ENCODE results near the gene MZF1.
"Not testable (repeated sequence)": the region's sequence is repeated elsewhere in the genome, so short reads cannot be mapped to it uniquely, and the experiment has no call there.

MZF1 gene

GRCh38 chr19:58542641-58543372 lies 30.3 kb downstream of the MZF1 start:
- not testable (repeated sequence) for DNase-seq (ENCODE audit: low read depth, low spot score)

DNA sequence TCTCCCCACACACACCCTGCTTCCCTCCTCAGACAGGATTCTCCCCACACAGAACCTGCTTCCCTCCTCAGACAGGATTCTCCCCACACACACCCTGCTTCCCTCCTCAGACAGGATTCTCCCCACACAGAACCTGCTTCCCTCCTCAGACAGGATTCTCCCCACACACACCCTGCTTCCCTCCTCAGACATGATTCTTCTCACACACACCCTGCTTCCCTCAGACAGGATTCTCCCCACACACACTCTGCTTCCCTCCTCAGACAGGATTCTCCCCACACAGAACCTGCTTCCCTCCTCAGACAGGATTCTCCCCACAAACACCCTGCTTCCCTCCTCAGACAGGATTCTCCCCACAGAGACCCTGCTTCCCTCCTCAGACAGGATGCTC lies 34.0 kb downstream of the MZF1 start:
- not testable (repeated sequence) for DNase-seq (ENCODE audit: low read depth, low spot score)

- peak; percentile 61 for DNase-seq (ENCODE audit: low read depth, low spot score)
Measured at GRCh38 chr19:58538257-58539168, 34.6 kb downstream of the MZF1 start.

DNA sequence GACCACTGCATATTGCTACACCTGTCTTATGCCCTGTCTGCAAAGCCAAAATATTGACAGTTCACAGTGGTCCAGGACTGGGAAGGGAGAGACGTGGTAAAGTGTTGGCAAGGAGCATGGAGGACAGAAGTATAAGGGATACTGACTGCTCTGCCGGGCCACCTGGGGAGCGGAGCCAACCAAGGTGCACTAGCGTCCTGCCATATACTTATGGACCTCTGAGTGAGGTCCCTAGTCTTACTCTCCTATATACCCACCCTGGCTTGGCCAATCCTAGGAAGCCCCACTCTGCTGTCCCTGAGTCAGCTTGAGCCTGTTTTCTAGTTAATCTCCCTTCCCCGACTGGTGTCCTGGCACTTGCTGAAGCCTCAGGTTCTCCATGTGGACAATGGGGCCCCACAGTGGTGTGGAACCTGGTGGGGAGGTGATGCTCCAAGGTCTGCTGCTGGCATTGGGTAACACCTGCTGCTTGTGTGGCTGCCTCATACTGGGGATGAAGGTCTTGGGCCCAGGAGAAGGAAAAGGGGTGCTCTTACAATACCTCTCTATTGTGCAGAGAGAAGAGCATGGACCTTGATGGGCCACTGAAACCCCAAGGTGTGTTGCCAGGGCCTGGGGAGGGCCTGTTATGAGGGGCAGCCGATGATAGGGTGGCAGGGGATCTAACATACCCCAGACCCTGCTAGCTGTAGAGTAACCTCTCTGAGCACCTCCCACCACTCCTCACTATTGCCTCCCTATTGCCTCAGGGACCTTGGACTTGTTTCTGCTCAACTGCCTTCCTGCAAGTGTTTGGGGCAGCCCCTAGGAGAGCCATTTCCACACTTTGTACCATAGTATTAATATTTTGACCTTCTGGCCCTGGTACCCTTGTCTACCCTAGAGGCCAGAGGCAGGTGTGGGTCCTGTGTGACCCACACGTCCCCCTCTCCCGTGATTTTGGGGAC lies 36.0 kb downstream of the MZF1 start:
- DNase-seq (ENCODE audit: low read depth, low spot score) = no peak

DNA sequence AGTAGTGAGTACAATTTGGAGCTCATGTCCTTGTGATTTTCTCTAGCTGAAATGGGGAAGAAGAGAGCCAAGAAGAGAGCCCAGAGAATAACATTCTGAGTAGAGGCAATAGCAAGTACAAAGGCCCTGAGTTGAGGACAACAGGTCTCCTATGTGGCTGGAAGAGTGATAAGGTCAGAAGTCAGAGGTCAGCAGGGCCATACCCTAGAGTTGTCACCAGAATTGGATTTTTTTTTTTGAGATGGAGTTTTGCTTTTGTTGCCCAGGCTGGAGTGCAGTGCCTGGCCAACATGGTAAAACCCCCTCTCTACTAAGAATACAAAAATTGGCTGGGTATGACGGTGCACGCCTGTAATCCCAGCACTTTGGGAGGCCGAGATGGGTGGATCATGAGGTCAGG lies 37.3 kb downstream of the MZF1 start:
- no peak for DNase-seq (ENCODE audit: low read depth, low spot score)

GRCh38 chr19:58531034-58531840 lies 41.9 kb downstream of the MZF1 start:
- DNase-seq (ENCODE audit: low read depth, low spot score) = no peak

GRCh38 chr19:58529405-58529804 lies 43.7 kb downstream of the MZF1 start:
- no peak for DNase-seq (ENCODE audit: low read depth, low spot score)

DNA sequence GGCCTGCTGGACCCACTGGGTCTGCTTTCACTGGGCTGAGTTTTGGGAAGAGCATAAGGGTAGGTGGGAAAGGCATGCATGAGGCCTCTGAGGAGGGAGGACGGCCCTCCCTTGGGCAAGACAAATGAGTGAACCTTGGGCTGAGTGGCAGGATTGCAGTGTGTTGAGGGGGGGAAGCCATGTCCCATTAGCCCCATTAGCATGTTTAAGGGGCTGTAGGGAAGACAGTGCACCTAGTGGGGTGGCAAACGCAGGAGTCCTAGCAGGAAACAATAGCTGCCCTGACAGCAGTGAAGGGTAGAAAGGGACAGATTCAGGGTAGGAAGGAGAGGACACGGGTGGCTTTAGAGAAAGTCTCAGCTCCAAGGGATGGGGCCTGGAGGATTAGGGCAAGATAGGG lies 50.4 kb downstream of the MZF1 start:
- DNase-seq (ENCODE audit: low read depth, low spot score) = no peak

- DNase-seq (ENCODE audit: low read depth, low spot score) = no peak
Measured at GRCh38 chr19:58521651-58522050, 51.5 kb downstream of the MZF1 start.

DNA sequence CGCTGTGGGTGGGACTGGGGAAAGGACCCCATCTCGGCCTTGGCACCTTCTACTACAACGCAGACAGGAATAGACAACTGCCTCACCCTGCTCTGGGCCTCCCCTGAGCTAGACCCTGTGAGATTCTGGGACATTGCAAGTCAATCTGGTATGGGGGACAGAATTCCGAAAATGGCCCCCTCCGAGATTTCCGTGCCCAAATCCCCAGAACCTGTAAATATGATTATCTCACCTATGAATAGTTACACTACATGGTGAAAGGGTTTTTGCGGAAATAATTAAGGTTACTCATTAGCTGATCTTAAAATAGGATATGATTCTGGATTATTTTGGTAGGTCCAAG lies 52.9 kb downstream of the MZF1 start:
- DNase-seq (ENCODE audit: low read depth, low spot score) = no peak

DNA sequence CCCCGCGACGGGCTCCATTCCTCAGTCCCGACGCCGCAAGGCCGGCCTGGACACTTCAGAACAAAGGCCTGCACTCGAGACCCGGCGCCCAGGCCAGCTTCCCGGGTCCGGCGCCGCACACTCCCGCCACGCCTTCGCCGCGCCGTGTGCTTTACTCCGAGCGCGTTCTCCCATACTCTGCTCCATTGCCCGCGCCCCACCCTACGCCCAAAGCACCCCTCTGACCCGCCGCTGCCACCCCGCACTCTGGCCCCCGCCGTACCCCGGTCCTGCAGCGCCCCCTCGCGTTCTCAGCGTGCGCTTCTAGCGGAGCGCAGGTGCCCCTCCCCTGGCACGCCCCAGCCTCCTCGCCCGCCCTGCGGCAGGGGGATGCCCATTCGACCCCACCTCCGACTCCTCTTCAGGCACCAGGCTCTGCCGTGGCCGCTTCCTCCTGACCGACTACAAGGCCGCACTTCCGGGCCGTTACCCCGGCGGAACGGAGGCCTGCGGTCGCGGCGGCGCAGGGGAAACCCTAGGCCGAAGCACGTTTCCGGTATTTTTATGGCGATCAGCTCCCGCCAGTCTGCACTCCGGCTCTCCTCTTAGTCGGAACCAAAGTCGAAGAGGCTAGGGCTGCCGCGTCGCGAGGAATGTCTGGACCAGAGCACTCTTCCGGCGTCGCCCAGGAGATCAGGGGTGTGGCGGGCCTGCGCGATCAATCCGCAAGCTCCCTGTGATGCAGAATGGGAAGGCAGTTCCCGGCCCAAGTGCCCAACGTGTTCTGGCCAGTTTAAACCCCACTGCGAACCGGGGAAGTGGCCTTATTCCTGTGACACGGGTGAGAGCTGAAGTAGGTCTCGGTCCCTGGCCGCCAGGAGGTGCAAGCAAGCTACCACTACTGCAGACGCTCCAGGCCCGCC lies 53.5 kb downstream of the MZF1 start, which contains the start of gene ZBTB45:
Gene ZBTB45, minus strand, starts transcription at position 456 of the 902 bp plus-strand sequence. CDS start 2,137 bp downstream, outside the sequence.
- peak; percentile 97 for DNase-seq (ENCODE audit: low read depth, low spot score)

DNA sequence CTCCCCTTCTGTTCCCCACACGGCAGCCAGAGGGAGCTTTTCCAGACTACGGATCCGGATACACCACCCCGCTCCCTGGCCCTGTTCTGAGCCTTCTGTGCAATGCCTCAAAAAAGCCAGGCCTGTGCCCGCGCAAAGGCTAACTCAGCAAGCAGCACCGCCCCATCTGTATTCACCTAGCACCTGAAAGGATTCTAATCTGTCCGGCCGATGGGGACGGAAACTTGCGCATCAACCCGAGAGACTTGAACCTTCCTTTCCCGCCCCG lies 54.1 kb downstream of the MZF1 start:
- peak; percentile 89 for DNase-seq (ENCODE audit: low read depth, low spot score)

GRCh38 chr19:58518256-58519086 lies 54.7 kb downstream of the MZF1 start:
- DNase-seq (ENCODE audit: low read depth, low spot score) = no peak

DNA sequence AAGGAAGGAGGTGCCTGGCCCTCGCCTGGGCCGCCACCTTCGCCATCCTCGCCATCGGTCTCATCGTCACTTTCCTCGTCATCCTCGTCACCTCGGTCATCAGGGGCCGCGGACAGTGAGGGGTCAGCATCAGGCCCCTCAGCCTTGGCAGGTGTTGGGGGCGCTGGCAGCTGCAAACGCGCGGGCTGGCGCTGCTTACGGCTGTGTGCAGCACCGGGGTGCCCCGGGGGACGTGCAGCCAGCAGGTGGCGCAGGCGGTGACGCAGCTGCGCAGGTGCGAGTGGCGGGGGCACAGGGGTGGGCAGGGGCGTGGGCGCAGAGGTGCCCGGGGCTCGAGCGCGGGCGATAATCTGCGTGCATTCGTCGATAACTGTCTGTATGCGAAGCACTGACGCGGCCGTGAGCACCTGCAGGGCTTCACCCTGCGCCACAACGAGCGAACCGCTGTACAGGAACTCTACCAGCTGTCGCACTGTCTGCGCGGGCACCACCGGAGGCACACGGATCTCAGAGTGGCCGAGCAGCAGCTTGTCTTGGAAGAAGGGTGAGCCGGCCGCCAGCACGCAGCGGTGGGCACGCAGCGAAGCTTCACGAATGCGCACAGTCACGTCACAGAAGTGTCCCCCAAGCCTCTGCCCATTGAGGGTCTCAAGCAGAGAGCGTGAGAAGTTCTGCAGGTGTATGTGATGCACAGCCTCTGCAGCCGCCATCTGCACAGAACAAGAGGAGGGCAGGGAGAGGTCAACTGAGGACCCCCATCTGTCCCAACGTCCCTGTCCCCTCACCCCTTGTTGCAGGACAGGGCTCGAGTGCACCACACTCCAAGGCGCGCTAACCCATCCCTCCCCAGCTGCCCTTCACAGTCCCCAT lies 55.9 kb downstream of the MZF1 start:
- no peak for DNase-seq (ENCODE audit: low read depth, low spot score)

- no peak for DNase-seq (ENCODE audit: low read depth, low spot score)
Measured at GRCh38 chr19:58516246-58516836, 56.8 kb downstream of the MZF1 start.

GRCh38 chr19:58515259-58515658 lies 57.9 kb downstream of the MZF1 start:
- DNase-seq (ENCODE audit: low read depth, low spot score) = no peak

DNA sequence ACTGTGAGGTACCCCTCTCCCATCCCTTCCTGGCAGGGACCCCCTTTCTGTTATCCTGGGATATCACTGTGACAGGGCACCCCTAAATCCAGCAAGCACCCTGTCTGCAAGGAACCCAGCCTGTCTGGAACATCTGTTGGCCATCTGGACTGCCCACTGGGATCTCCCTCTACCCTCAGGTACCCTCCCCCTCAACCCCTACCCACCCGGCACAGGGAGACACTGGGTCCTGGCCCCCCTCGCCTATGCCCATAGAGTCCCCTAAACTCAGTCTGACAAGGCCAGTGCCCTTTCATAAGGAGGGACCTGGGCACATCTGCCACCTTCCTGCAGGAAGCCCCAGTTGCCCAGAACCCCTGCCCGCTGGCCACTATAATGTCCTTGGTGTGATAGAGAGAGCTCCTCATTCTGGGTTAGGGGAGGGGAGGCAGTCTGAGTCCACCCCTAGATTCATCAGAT lies 58.5 kb downstream of the MZF1 start:
- DNase-seq (ENCODE audit: low read depth, low spot score) = no peak

Data from astrocyte of the hippocampus (primary cell).